Activated T-cell treated with anti-CD3 and anti-CD28 coated beads, Interleukin-2, amount 50 U/mL, for 1 hour (primary cell): ENCODE data around the gene ST14.
"Not testable (repeated sequence)": the region's sequence is repeated elsewhere in the genome, so short reads cannot be mapped to it uniquely, and the experiment has no call there.

ENCODE experiments used
- DNase-seq: peaks from one replicate; pipeline ENCODE4 v3.0.0-alpha.2; 2020

ST14 gene

DNA sequence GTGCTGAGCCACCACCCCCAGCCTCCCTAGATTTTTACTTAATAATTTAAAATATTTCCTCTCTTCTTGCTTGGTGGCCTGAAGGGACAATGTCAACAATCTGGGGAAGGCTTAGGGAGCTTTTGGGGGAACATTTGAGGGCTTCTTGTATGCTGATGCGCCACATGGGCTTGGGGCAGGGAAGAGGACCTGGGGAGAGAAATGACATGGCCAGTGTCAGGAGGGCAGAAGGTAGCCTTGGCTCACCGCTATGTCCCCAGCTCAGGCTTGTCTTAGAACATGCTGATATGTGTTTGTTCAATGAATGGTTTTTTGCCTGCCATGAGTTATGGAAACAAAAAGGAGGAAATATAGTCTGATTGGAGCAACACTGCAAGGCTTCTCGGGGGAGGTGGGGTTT is 51.6 kb downstream of the ST14 start:
- no peak for DNase-seq

DNA sequence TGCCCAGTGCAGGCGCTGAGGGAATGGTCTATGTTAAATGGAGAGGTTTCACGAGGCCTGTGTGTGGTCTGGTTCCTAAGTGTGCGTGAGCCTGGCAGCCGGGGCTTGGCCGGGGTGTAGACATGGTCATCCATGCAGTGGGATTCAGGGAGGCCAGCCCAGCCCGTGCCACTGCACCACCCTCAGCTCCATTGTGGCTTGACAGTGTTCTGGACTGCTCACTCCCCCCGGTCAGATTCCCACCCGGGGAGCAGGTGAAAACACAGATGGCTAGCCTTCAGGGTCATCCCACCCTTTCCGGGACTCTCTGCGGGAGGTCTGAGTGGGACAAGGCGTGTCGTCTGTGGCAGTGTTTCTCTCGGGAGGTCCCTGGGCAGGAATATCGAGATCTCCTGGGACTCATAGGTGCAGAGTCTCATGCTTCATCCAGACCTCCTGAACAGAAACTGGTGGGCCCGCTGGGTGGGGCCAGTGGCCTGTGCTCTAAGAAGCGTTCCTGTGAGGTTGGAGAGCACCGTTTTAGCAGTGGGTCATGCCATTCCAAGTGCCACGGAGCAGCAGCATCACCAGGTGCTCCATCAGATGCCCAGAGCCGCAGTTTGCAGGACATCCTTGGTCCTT is 52.3 kb downstream of the ST14 start:
- no peak for DNase-seq

DNA sequence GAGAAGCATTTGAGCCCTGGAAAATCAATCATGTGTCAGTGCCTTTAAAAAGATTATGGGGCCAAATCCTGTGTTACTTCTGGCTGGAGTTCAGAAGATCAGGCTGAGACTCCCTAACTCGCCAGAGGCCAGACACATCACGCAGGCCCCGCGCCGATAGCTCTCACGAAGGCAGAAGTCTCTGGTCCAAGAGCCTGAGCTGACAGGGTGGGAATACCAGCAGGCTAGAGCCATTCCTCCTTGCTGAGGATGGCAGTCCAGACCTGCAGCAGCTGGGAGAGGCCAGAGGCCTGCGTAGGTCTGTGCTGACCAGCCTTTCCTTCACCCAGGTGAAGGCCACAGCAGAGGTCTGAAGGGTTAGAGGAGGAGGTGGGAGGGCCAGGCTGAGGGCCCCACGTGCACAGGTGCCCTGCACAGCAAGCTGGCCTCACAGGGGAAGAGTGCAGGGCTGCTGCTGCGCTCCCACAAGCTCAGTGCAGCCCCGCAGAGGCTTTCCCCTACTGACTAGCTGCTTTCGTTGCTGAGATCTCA is 52.9 kb downstream of the ST14 start:
- DNase-seq = no peak

DNA sequence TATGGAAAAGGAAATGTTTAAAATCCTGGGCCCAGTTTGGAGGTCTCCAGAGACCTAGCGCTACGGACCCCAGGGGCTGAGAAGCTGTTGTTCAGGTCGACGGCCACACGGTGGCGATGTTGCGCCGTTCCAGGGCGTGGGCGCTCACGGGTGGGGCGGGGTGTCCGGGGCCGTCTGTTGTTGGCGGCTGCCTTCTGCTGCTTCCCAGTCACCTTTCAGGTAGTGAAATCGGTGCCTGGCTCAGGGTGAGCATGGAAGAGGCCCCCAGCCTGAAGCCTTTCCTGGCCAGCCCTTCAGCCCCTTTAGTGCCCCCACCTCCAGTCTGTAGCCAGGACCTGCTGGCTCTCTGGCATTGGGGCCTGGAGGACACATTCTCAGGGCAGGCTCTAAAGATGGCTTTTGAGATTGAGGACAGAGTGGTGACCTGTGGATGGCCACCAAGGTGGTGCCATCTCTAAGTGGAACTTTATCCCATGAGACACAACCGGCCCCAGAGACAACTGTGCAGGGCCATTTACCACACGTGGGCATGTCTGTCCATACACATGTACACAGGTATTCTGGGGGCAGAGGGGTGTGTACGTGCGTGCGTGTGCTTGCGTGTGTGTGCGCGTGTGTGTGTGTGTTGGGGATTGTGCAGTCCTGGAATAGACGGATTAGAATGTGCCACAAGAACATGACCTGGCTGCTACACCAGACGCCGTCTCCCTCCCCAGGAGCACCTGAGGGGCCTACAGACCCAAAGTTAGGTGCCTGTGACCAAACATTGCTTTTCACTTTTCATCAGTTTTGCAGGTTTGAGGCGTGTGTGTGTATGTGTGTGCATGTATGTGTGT is 53.8 kb downstream of the ST14 start:
- peak; percentile 80 for DNase-seq

DNA sequence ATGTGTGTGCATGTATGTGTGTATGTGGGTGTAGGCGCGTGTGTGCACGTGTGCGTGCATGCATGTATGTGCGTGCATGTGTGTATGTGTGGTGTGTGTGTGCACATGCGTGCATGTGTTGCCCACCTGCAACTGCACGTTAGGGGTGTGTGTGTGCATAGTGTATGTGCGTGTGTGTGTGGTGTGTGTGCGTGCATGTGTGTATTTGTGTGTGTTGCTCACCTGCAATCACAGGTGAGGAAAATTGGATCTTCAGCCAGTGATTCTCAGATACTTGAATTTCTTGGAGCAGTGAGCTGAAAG is 54.3 kb downstream of the ST14 start:
- DNase-seq = no peak

DNA sequence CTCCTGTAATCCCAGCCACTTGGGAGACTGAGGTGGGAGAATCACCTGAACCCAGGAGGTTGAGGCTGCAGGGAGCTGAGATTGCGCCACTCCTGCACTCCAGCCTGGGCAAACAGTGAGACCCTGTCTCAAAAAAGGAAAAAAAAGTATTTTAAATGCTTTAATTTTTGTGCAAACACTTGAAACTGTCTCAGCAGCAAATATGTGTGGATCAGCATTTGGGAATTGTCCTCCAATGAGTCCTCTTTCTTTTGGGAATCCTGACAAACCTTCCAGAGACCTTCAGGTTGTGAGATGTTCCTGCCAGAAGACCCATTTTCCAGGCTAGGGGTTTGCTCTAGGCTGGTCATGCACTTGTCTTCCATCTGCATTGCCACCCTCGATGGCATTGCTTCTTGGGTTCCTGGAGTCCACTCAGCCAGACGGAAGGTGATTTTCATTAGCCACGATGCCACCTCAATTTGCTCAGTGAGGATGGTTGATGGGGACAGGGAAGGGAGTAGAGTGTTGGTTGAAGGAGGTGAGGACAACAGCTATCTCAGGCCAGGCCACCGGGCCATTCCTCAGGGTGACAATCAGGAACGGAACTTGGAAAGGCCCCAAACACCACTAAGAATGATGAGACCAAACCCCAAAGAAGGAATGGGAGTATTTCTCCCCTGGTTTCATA is 55.4 kb downstream of the ST14 start:
- DNase-seq = no peak

DNA sequence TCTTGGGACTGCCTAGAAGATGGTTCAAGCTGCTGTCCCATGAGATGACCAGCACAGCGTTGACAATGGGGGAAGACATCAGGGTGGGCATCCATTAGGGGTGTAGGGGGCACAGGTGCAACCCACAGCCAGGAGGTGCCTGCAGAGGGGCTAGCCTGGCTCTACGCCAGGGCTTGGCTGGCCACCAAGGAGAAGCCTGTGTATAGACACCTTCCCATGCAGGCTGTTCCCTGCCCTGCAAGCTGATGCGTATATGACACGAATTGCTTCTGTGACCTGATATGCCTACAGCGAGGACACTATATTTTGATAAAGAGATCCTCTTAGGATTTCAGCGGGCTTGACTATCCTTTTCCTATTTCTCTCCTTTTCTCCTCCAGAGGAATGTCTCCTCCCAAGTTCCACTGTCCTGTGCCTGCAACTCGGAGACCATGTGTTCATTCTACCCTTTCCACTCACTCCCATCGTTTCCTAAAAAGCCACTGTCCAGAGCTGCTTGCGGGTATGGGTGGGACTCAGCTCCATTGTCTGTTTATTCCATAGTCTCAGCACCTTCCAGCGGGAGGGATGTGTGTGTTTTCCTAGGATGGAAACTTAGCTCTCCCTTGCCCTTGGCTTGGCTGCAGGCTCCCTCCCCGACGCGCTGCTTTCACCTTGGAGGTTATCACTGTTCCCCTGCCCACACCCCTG is 56.1 kb downstream of the ST14 start:
- DNase-seq = no peak

DNA sequence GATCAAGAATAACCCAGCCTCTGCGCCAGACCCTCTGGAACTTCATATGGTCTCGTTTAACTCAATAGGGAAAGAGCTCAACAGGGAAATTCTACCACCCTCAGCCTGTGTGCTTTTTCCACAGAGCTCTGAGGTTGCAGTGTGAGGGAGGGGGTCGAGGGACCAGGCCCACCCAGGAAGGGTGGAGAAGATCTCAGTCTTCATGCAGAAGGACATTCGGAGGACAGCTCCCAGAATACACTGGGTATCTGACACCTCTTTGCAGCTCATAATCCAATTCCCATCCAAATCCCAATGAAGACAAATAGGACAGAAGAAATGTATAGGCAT is 56.6 kb downstream of the ST14 start:
- DNase-seq = no peak

DNA sequence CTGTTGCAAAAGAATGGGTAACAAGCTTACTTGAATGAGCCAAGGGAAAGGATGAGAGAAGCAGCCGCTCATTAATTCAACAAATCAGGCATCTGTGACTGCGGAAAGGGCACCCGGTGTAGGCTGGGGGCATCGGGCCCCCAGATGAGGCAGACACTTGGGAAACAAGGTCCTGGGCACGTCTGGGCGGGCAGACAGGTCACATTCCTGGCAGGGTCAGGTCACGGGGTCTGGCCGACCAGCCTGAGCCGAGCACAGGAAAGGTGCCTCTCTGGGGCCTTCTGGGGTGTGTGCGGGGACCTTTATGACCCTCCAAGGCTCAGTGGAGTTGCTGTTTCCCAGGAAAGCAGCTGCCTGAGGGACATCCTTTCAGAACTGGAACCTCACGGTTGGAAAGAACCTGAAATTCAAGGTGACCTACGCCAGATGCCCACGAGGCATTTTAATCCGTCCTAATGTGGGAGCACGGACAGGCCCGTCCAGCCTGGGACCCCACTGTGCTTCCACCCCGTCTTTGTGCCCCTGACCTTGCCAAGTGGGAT is 57.1 kb downstream of the ST14 start:
- DNase-seq = no peak

DNA sequence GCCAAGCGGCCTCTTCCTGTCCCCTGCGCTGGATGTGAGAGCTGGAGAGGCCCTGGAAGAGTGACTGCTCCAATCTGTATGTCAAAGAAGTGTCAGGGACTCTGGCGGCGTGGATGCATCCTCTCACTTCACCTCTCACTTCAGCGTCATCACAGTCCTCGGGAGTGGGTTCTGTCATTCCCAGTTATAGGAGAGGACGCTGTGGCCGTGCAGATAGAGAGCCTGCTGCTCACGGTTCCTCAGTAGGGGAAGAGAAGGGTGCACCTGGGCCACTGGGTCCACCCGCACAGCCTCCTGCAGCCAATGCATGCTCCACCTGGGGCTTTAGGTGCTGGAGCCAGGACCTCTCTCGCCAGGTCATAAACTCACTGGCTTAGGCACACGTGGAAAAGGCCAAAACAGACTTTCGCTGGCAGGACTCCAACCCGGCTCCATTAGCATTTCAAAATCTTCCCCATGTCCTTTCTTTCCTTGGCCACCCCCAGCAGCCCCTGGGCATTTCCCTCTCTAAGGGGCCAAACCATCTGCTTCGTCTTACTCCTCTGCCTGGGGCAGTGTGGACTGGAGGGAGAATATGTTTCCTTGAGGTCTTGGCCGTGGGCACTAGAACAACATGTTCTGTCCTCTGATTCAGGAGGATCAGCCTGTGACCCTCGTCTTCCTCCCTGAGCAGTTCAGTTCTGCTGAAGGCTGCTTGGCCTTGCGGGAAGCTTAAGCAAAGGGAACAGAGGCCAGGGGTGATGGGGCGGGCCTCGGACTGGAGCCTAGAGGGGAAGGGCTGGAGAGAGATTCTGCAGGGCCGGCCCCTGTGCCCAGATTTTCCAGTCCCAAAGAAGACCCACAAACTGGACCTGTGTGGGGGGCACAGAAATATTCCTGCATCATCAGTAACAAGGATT is 57.8 kb downstream of the ST14 start:
- DNase-seq = no peak

DNA sequence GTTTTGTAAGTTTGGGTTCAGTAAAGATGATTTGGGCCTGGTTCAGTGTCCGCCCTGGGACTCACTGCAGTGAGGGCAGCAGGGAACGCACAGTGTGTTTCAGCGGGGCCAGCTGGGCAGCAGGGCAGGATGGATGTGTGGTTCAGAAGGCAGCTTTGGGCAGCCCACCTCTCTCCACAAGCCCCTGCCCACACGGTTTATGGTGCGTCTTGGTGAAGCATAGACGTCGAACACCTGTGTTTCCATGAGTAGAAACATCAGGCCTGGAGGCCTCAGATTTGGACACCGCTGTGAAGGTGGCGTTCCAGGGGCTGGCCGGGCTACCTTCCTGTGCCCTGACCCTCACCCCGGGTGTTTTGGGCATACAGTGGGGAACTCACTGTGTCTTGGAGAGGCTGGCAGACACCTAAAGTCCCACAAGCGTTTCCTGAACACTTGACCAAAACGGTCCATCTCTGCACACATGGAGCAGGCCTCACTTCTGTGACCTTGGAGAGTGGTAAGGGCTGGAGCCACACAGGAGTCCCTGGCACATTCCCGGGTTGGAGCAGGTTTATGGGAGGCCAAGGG is 59.0 kb downstream of the ST14 start:
- DNase-seq = no peak

DNA sequence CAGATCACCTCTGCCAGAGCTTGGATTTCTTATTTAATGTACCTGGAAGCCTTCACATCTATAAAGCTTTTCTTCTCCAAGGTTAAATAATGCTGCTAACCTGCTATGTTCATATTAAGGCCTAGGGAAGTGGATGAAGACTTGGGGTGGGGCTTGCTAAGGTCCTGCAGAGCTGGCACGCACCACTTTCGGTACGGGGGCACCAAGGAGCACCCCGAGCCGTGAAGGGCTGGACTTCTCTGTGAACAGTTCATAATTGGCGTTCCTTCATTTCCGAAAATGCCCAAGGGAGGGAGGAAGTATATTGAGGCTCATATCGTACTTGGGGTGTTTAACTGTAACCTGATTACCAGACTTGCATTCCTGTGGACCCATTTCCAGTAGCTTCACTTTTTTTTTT is 59.6 kb downstream of the ST14 start:
- DNase-seq = no peak

DNA sequence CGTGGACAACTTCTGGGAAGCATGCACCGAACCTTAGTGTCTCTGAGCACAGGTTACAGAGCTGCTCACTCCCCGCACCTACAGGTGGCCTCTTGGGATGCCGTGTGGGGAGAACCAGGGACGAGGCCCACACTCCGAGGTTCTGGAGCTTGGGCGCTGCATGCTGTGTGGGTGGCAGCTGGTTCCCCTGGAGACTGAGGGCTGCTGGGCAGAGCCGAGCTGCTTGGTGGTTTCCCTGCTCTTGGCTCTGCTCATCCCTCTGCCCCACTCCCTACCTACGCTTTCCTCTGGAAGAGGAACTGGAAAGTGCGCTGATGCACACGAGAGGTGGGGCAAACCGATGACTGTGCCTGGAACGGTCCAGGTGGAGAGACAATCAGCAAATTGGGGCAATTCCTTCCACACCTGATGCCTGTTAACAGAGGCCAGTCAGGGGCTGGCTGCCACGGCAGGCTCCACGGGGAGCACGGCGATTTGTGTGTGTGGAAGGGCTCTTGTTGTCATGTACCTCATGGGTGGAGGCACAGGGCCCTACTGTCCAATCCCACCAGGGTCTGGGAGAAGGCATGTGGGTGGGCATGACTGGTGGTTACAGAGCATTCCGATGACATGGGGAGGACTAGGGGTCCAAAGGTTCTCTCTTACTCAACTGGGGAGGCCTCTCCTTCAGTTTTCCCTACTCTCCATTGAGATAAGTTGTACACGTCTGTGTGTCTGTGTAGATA is 60.9 kb downstream of the ST14 start:
- DNase-seq = no peak

DNA sequence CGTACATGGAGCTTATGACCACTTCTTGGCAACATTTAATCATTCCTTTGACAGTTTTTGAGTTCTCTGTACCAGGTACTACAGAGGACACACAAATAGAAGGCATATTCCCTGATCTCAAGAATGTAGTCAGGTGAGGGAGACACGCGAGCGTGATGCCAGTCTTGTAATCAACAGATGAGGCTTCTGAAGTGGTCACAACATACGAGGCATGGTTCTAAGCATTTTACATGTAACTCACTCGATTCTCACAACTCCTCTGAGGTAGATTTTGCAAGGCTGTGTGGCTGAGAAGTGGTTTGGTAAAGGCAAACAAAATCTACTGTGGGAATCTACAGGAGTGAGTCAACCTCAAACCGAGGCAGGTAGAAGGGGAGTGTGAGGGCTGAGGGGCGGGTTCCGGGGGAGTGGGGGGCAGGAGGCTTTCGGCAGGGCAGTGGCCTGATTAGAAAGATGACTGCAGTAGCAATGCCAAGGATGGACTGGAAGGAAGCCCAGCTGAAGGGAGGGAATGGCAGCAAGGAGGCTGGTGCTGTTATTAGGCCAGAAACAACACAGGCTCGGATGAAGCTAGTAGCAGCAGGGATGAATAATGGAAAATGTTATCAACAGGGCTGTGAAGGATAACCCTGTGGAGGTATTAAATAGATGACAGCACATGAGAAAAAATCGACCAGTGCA is 63.8 kb downstream of the ST14 start:
- no peak for DNase-seq

DNA sequence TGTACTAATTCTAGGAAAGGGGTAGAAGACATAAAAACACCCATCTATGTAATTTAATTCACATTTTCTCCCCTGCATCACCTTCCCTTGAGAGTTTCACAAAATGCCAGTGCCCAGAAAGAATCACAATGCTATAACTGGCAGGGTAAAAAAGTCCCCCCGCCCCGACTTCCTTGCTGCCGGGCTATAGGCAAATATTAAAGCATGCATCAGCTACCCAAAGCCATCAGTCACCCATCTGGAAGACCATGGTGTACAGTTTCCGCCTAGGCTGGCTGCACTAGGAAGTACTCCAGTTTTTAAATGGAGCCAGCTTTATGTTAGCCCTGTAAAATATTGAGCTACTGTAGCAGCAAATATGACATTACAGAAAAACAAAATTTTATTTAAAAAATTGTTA is 67.8 kb downstream of the ST14 start:
- DNase-seq = no peak

DNA sequence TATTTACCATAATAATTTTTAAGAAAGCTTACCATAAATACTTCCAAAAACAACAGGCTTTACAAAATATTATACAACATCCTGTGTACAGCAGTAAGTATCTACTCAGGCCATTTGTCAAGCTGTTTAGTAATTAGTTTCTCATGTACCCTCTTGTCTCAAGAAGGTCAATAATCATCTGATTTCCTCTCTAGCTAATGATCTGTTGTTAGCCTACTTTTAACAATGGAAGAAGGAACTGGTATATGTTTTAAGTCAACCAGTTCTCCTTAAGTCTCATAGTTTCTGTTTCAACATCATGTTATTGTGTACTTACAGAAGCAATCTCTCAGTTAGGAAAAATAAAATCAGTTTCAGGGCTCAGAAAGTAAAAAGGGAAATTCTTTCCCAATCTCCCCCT is 73.9 kb downstream of the ST14 start:
- not testable (repeated sequence) for DNase-seq

DNA sequence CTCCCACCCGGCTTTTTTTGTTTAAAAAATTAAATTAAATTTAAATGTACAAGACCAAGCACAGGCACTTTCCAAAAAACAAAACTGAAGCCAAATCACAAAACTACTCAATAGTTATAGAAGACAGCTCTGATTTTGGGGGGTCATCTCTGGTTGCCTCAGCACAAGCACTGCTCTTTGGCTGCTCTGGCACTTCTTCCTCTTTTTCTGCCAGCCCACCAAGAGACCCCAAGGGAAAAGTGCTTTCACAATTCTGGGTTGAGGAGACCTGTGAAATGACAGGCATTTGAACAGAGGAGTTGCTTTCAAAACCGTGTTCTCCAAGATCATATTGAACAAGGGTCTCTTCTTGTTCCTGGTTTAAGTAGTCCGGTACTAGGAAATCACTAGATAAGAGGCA is 74.3 kb downstream of the ST14 start:
- not testable (repeated sequence) for DNase-seq

DNA sequence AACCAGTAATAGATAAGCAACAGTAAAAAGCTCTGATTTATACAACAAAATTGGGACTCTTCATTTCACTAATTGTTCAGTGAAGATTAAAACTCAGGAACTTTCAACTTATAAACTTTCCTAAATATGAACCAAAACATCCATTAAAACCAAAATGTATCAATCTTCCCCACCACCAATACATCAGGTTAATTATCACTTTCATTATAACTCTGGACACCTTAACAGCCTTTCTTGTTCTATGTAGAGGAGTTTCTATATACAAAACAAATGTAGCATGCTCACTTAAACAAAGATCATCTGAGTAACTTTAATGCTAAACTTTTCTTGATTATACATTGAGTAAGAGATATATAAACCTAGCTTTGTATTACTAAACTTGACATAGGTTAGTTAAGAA is 74.7 kb downstream of the ST14 start:
- DNase-seq = no peak

DNA sequence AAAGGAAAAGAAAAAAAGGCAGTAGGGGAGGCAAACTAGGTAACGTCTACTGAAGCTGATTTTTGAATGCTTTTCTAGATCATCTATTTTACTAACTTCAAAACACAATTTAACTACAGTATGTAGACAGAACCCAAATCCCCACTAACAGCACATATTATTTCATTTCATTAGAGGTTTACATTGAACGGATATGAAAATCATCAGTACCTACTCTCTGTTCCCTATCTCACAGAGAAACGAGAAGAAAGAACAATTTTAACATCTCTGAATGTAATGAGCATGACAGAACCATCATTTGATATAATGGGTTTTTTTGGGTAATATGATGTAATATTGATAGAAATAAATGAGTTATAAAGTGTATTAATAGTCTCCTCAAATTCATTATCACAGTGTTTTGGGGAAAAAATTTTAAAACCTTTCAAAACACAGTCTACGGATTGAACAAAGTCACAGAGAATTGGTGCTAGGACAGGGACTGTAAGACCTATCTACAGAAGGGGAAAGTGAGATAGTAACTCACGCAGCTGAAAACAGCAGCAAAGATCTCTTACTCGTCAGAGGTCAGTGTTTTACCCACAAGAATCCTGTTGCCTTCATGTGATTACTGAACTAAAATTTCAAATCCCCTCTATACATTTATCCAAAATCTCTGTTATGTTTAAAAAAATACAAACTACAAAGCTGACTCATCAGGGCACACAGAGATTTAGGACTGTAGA is 77.9 kb downstream of the ST14 start:
- no peak for DNase-seq

DNA sequence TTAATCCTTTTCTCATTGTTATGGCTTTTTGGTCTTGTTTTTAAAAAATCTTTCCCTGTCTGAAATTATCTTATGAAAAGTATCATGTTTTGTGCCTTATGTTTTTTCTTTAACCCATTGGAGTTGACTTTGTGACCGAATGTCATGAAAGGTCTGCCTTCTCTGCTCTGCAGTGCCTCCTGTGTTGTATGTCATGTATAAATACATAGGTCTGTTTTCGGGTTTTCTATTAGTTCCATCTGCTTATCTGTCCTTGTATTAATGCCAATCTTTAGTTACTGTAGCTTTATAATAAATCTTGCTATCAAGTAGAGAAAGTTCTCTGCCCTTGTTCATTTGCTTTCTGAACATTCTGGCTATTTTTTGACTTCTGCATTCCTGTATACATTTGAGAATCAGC is 82.1 kb downstream of the ST14 start:
- DNase-seq = no peak
